Kidney (tissue), 22 donors: Measurements from ENCODE around the gene WDR73. TPM values are rescaled to one million over a fixed set of nuclear protein-coding genes. Genes with fewer than 3 reads are reported as not detected.

Source experiments
- DNase-seq, 5 donors: peaks; one replicate each; pipeline ENCODE4 v3.0.0-alpha.2; 2013 to 2020
- FAIRE-seq: peaks from 2 replicates; lab custom pipeline; 2012; peaks lifted over from hg19 to GRCh38; lab: Jason Lieb, UNC
- H3K27ac ChIP-seq, 2 donors: one replicate each; pipeline ENCODE4 v1.7.0; 2013; ENCODE audit warnings: low read depth in 2 of 2, low read length in 2 of 2, inconsistent platforms in 1 of 2
- H3K27me3 ChIP-seq: one replicate; pipeline ENCODE4 v1.7.1; 2013; ENCODE audit warnings: low read length, inconsistent platforms; ENCODE audit not compliant: control insufficient read depth, insufficient read depth
- H3K36me3 ChIP-seq, 3 donors: one replicate each; pipeline versions ENCODE4 v1.7.0 to v1.7.1; 2013; ENCODE audit warnings: low read length in 3 of 3, control low read depth in 1 of 3, inconsistent platforms in 1 of 3; ENCODE audit not compliant: insufficient read depth in 3 of 3, control insufficient read depth in 2 of 3
- H3K4me1 ChIP-seq, 3 donors: one replicate each; pipeline versions ENCODE4 v1.7.0 to v1.7.1; 2013; ENCODE audit warnings: low read length in 3 of 3, inconsistent platforms in 1 of 3, low read depth in 1 of 3; ENCODE audit not compliant: control insufficient read depth in 2 of 3, insufficient read depth in 2 of 3
- H3K4me3 ChIP-seq, 3 donors: one replicate each; pipeline versions ENCODE4 v1.7.0 to v1.8.1; 2013; ENCODE audit warnings: low read length in 3 of 3, control low read depth in 1 of 3, inconsistent platforms in 1 of 3
- H3K9ac ChIP-seq, 3 donors: one replicate each; pipeline versions ENCODE4 v1.7.0 to v1.7.1; 2013; ENCODE audit warnings: low read length in 3 of 3, control low read depth in 1 of 3, inconsistent platforms in 1 of 3
- H3K9me3 ChIP-seq, 3 donors: one replicate each; pipeline versions ENCODE4 v1.7.0 to v1.7.1; 2013; ENCODE audit warnings: low read length in 3 of 3, control low read depth in 1 of 3, inconsistent platforms in 1 of 3; ENCODE audit not compliant: control insufficient read depth in 2 of 3, insufficient read depth in 1 of 3
- intact Hi-C: fragments of 100-400 bp; cut with DNase I; formaldehyde crosslinking; loops from one replicate; pipeline ENCODE4 v1.11.1; 2022
- long read RNA-seq, 10 donors: library from polyadenylated mRNA in 1 of 10; unstranded in 1 of 10; transcript quantifications; one replicate each; pipeline ENCODE4 v2.0.0 and lab custom pipeline, GENCODE V29; 2021 to 2026
- polyA plus RNA-seq: library from polyadenylated mRNA; stranded (reverse); fragments of 350-450 nt; fragmentation: Illumina TruSeq; extraction: RNeasy Lipid Tissue Mini Kit (QIAGEN cat#74804); gene quantifications from one replicate; pipeline ENCODE4 v1.2.3, GENCODE V29; 2014; ENCODE audit warnings: low read depth, low replicate concordance; ENCODE audit not compliant: insufficient read depth
- total RNA-seq: library from RNA; stranded (reverse); fragmentation: NEBNext Ultra II Directional; extraction: Animal tissue kit (Norgen Biotek cat#: 25700); gene quantifications from one replicate; pipeline ENCODE4 v1.2.1, GENCODE V29; 2021
- TF ChIP-seq, protein P1 (sequence below): IDR thresholded peaks from 3 replicates; pipeline ENCODE4 v1.5.1; 2012; ENCODE audit warnings: mild to moderate bottlenecking, moderate library complexity, borderline replicate concordance; ENCODE audit not compliant: insufficient read depth; ENCODE audit errors: extremely low read depth
- donor health status: control.
- donor health status: control.
- donor health status: control.
- donor health status: control.
- donor health status: control.
- donor health status: DM: yes; HTN: yes; CAD: no.
- donor health status: Normal renal cell carcinoma (clear cell type).

WDR73 gene
- 39.2 TPM for total RNA-seq
- polyA plus RNA-seq = 26.2 TPM
- long read RNA-seq, donor 1, full-length matches to known transcripts = 12 of 12 reads
- long read RNA-seq, donor 1, partial matches to known transcripts = 0 of 12 reads
- long read RNA-seq, donor 1, other reads (novel, unspliced or antisense) = 0 of 12 reads
- long read RNA-seq, donor 2, full-length matches to known transcripts = 14 of 32 reads
- long read RNA-seq, donor 2, partial matches to known transcripts = 18 of 32 reads
- long read RNA-seq, donor 2, other reads (novel, unspliced or antisense) = 0 of 32 reads
- long read RNA-seq, donor 3, full-length matches to known transcripts = 11 of 31 reads
- long read RNA-seq, donor 3, partial matches to known transcripts = 20 of 31 reads
- long read RNA-seq, donor 3, other reads (novel, unspliced or antisense) = 0 of 31 reads
- long read RNA-seq, donor 4, full-length matches to known transcripts = 7 of 32 reads
- long read RNA-seq, donor 4, partial matches to known transcripts = 25 of 32 reads
- long read RNA-seq, donor 4, other reads (novel, unspliced or antisense) = 0 of 32 reads
- long read RNA-seq, donor 5 = 0 reads
- long read RNA-seq, donor 6, full-length matches to known transcripts = 11 of 20 reads
- long read RNA-seq, donor 6, partial matches to known transcripts = 9 of 20 reads
- long read RNA-seq, donor 6, other reads (novel, unspliced or antisense) = 0 of 20 reads
- long read RNA-seq, donor 7, full-length matches to known transcripts = 30 of 64 reads
- long read RNA-seq, donor 7, partial matches to known transcripts = 5 of 64 reads
- long read RNA-seq, donor 7, other reads (novel, unspliced or antisense) = 29 of 64 reads
- long read RNA-seq, donor 8, full-length matches to known transcripts = 13 of 13 reads
- long read RNA-seq, donor 8, partial matches to known transcripts = 0 of 13 reads
- long read RNA-seq, donor 8, other reads (novel, unspliced or antisense) = 0 of 13 reads
- long read RNA-seq, donor 9, full-length matches to known transcripts = 9 of 9 reads
- long read RNA-seq, donor 9, partial matches to known transcripts = 0 of 9 reads
- long read RNA-seq, donor 9, other reads (novel, unspliced or antisense) = 0 of 9 reads
- long read RNA-seq, donor 10, full-length matches to known transcripts = 7 of 13 reads
- long read RNA-seq, donor 10, partial matches to known transcripts = 6 of 13 reads
- long read RNA-seq, donor 10, other reads (novel, unspliced or antisense) = 0 of 13 reads

DNA sequence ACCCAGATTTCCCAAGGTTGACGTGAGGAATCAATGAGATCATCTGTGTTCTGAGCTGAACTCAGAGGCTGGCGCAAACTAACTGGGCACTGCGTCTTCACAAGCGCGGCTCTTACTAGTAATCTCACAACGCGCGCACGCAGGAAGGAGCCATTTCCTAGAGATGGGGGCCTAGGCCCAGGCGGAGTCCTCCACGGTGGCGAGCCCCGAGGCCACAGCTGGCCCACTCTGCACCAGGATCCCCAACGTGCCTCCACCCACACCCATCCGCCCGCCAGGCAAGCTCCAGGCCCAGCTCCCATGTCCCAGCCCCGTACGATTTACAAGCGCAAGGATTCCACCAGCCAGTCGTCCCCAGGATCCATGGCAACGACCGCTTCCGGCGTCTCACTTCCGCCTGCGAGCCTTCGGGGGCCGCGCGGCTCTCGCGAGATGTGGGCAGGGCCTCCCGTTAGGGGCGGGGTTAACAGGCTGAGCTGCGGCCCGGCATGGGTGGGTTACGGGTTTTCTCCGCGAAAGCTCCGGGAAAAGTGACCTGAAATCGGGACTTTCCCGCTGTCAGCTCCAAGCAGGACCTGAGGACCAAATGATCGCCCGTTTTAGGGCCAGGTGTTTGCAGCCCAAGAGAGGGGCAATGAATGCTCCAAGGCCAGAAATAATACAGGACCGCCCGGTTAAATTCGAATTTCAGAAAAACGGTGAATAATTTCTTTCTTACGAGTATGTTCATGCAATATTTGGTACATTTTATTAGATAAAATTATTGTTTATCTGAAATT, at the start of gene WDR73:
Gene WDR73 (minus strand): TSS at position 374 of the 779 bp plus-strand sequence. CDS start 9 bp downstream, at position 365.
- Histone ChIP-seq H3K9ac (peak within 1 kb of the TSS; percentile 96 to 97 (median 97)), H3K4me1 (peaks cover 0 to 35% (median 11%) of the 10 kb centered on the region in 3 donors), H3K4me3 (peak within 1 kb of the TSS; percentile 97 to 99 (median 99)), H3K27ac (peak within 1 kb of the TSS; percentile 78 to 93), H3K9me3 (no peaks in the 10 kb centered on the region), H3K27me3 (no peaks in the 10 kb centered on the region), H3K36me3 (peaks cover 4 to 18% (median 12%) of the 10 kb centered on the region in 3 donors)
- DNase-seq = peak; percentile 97 to 99 (median 99)
- intact Hi-C loops = no loop called here
- no peak for FAIRE-seq
- TF ChIP-seq, protein P1, sequence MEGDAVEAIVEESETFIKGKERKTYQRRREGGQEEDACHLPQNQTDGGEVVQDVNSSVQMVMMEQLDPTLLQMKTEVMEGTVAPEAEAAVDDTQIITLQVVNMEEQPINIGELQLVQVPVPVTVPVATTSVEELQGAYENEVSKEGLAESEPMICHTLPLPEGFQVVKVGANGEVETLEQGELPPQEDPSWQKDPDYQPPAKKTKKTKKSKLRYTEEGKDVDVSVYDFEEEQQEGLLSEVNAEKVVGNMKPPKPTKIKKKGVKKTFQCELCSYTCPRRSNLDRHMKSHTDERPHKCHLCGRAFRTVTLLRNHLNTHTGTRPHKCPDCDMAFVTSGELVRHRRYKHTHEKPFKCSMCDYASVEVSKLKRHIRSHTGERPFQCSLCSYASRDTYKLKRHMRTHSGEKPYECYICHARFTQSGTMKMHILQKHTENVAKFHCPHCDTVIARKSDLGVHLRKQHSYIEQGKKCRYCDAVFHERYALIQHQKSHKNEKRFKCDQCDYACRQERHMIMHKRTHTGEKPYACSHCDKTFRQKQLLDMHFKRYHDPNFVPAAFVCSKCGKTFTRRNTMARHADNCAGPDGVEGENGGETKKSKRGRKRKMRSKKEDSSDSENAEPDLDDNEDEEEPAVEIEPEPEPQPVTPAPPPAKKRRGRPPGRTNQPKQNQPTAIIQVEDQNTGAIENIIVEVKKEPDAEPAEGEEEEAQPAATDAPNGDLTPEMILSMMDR = no peak

DNA sequence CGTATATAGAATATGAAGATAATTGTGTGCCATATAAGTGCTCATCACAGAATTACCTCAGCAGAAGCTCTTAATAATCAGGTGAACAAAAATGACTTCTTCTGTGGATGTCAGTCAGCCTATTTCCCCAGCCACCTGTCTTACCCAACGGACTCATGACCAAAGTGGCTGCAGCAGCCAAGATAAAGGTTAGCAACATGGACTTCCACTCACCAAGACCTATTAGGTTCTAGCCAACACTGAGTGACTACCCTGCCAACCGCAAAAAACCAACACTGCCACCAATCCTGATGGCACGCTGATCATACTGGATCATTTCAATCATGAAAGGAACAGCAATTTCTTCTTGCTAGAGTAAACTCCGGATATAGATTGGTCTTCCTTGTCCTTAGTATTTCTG, 49.7 kb upstream of the WDR73 start:
- H3K4me1 ChIP-seq = peaks cover 0 to 14% (median 10%) of the 10 kb centered on the region in 3 donors
- H3K36me3 ChIP-seq = no peaks in the 10 kb centered on the region
- FAIRE-seq (no peak), DNase-seq (no peak)
- intact Hi-C loops = no loop called here
- no peaks in the 10 kb centered on the region for H3K9me3 ChIP-seq
- H3K27ac ChIP-seq = no peak overlapping the region
- TF ChIP-seq, protein P1 = no peak
- H3K9ac ChIP-seq = no peak overlapping the region
- H3K27me3 ChIP-seq = no peaks in the 10 kb centered on the region
- no peak overlapping the region for H3K4me3 ChIP-seq

DNA sequence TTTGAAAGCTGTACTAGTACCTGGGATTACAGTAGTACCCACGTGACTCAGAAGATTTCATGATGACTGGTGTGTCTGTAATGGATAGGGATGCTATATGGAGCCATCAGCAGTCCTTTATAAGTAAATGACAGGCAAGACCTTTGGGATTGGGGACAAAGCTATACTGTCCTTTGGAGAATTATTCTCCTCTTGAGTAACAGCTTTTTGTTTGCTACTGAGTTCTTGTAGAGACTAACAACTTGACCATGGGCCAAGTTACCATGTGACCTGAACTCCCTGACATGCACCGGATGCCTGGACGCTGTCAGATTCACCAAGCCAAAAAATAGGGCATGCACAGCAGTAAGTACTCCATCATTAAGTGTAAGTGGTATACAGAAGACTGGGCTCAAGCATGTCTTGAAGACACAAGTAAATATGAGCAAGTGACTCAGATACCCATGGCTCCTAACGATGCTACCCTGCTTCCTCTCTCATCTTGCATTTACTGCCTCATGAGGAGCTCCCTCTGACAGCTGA, 48.9 kb upstream of the WDR73 start:
- intact Hi-C loops = no loop called here
- FAIRE-seq (no peak), DNase-seq (peak in 2 of 5 donors; percentile 14 to 76)
- peak overlapping the region in 1 of 3 donors; percentile 4 for H3K9ac ChIP-seq
- no peaks in the 10 kb centered on the region for H3K27me3 ChIP-seq
- TF ChIP-seq, protein P1 = no peak
- H3K4me3 ChIP-seq = no peak overlapping the region
- no peaks in the 10 kb centered on the region for H3K9me3 ChIP-seq
- H3K27ac ChIP-seq = no peak overlapping the region
- peaks cover 0 to 14% (median 10%) of the 10 kb centered on the region in 3 donors for H3K4me1 ChIP-seq
- no peaks in the 10 kb centered on the region for H3K36me3 ChIP-seq
